HG03460 (cell line): ENCODE measurements around the gene SORL1-AS1.
"Not testable (repeated sequence)": the region's sequence is repeated elsewhere in the genome, so short reads cannot be mapped to it uniquely, and the experiment has no call there.

Experiments used
- ATAC-seq: cut with Tn5 transposase; IDR thresholded peaks from one replicate; pipeline ENCODE4 v1.9.1; 2021; ENCODE audit not compliant: unreplicated experiment

The SORL1-AS1 gene

GRCh38 chr11:121431820-121432526, 20.8 kb downstream of the SORL1-AS1 start:
- no peak for ATAC-seq

DNA sequence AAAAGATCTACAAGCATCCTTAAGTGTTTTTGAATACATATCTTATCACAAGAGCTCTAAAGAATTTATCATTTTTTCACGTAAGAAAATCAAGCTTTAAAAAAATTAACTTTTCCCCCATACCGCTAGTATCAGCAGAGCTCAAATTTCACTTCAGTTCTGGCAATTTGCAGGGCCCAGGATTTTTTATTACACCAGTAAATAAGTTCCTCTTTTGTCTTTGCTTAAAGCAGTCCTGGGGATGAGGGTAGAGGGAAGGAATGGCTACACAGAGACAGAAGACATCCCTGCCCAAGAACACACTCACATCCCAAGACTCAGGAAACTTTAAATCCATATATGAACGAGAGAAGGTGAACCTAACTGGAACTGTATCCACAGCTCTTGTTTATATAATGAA, 23.2 kb downstream of the SORL1-AS1 start:
- no peak for ATAC-seq

DNA sequence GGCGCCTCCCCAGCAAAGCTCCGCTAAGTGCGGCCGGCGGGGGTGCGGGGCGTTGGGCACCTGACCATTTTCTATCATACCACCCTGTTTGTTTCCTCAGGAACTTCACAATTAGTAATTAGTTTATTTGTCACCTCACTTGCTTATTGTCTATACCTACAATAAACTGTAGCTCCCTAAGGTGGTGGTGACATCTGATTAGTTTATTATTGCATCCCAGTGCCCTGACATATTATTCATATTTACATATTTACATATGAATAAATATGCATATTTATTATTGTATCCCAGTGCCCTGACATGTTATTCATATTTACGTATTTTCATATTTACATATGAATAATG, 25.4 kb downstream of the SORL1-AS1 start:
- no peak for ATAC-seq

DNA sequence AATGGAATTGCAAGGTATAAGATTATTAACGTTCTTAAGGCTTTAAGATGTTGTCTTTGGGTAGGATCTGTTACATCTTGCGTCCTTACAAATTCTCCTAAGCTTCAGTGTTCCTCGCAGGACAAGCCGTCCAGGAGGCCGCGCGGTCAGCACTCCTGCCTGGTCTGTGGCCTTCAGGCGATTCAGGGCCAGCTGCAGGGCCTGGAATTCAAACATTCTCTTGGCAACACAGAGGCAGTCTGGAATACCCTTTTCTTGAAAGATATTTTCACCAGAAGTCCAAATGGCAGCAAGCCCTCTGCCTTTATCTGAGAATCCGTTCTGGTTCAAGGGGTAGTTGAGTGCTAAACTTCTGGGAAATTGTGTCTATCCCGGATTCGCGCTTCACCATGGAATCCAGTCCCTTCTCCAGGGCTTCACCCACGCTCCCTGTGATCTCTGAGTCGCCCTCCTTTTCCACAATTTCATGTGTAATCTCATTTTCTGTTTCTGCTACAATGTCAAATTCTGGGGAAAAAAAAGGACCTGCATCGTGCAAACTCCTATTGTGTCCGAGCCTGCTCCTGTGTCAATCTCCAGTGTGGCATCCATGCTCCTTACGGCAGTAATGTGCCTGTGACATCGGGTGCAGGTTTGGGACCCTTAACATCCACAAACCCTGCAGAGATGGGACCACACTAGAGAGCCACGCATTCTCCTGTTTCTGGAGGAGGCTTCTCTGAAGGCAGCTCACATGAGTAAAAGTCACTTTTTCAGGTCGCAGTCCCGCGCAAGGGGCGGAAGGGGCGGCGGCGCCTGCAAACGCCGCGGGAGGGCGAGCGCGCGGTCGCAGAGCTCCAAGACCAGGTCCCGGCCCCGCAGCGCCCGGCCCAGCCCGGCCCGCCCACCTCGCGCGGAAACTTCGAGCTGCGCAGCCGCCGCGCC, 26.0 kb downstream of the SORL1-AS1 start:
- no peak for ATAC-seq

GRCh38 chr11:121425828-121426227, 26.9 kb downstream of the SORL1-AS1 start:
- ATAC-seq: no peak

- ATAC-seq: no peak
These were observed 30.1 kb downstream of the SORL1-AS1 start for GRCh38 chr11:121422675-121423074.

- ATAC-seq: no peak
These were observed 31.4 kb downstream of the SORL1-AS1 start for GRCh38 chr11:121421149-121421901.

DNA sequence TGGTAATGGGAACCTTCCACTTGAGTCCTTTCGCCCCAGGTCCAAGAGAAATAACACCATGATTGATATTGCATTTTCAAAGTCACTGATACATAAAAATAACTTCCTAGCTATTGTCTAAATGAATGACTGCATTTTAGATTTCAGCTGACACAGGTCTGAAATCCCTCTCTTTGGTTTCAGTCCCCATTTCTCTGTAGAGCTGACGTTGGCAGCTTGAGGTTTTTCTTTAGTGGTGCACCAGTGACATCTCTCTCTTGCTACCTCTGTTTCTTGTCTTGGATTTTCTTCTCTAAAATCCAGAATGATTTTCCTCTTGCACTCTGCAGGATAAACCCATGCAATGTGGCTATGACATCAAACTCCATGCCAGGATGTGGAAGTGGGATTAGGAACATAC, 32.4 kb downstream of the SORL1-AS1 start:
- ATAC-seq: no peak

DNA sequence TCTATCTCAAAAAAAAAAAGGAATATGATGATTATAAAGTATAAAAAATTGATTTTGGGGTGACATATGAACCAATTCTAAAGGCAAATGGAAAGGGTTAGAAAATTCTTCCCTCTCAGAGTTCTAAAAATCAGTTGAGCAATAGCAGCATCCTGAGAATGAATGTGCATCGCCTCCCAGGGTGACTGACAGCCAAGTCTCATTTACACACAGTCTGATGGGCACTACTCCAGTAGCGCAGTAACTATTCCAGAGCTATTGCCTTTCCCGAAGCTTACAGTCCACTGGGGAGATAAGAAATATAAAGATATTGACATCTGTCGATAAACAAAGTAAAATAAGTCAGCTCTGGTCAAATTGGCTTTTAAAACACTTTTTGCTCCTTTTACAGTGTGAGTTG, 32.9 kb downstream of the SORL1-AS1 start:
- ATAC-seq: no peak

DNA sequence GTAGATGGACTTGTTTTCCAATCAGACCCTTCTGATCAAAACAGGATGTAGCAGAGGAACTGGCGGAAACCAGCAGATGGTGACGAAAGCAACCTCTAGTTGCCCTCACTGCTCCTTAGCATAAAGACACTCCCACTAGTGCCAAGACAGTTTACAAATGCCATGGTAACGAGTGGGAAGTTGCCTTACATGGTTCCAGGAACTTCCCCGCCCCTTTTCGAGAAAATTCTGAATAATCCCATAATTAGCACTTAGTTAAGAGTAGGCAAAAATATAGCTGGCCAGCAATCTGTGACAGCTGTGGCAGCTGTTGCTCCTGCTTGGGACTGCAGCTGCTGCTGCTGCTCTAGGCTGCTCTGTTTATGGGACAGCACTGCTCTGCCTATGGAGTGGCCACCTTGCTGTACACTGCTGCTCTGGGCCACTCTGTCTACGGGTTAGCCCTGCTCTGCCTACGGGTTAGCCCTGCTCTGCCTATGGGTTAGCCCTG, 34.1 kb downstream of the SORL1-AS1 start:
- peak; percentile 32 for ATAC-seq

- no peak for ATAC-seq
These were observed 35.2 kb downstream of the SORL1-AS1 start for GRCh38 chr11:121417607-121418006.

- peak; percentile 78 for ATAC-seq
These were observed 35.7 kb downstream of the SORL1-AS1 start for GRCh38 chr11:121417055-121417551.

GRCh38 chr11:121415856-121416255, 36.9 kb downstream of the SORL1-AS1 start:
- no peak for ATAC-seq

- no peak for ATAC-seq
These were observed 38.4 kb downstream of the SORL1-AS1 start for GRCh38 chr11:121414141-121414913.

DNA sequence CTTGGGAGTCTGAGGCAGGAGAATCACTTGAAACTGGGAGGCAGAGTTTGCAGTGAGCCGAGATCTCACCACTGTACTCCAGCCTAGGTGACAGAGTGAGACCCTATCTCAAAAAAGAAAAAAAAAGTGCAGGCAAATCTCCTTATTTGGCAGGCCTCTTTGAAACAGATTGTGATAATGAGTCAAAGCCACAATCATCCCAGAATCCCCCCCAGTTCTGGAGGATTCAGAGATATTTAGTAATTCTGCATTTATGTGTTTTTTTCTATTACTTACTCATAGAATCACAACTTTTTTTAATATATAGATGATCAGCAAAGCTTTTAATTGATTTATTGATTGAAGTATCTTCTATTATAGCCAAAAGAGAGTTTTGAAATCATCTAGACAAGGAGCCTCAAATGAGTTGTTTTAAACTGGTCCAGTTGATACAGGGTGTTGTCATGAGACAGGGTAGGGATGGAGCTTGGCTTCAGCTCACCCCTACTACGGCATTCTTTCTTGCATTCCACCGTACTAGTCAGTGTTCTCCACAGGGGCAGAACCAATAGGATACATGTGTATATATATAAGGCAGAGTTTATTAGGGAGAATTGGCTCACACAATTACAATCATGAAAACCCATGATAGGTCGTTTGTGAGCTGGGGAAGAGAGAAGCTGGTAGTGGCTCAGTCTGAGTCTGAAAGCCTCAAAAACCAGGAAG, 39.9 kb downstream of the SORL1-AS1 start:
- ATAC-seq: no peak

GRCh38 chr11:121412000-121412587, 40.7 kb downstream of the SORL1-AS1 start:
- ATAC-seq: no peak

GRCh38 chr11:121411330-121411729, 41.4 kb downstream of the SORL1-AS1 start:
- ATAC-seq: not testable (repeated sequence)

- not testable (repeated sequence) for ATAC-seq
These were observed 42.7 kb downstream of the SORL1-AS1 start for GRCh38 chr11:121410041-121410440.

GRCh38 chr11:121408830-121409229, 43.9 kb downstream of the SORL1-AS1 start:
- ATAC-seq: no peak
